Left renal cortex interstitium (tissue), 4 donors: Measurements from ENCODE around the gene BABAM1. TPM values are rescaled to one million over a fixed set of nuclear protein-coding genes. Genes with fewer than 3 reads are reported as not detected.
"Not testable (repeated sequence)": the region's sequence is repeated elsewhere in the genome, so short reads cannot be mapped to it uniquely, and the experiment has no call there.

Experiments used
- DNase-seq, 4 donors: peaks; one replicate each; pipeline ENCODE4 v3.0.0-alpha.2; 2013; ENCODE audit warnings: low read depth in 4 of 4, low spot score in 2 of 4, missing footprints in 1 of 4
- polyA plus RNA-seq, 4 donors: library from polyadenylated mRNA; unstranded; fragments of 120-200 nt; gene quantifications; one replicate each; pipeline ENCODE4 v1.2.1, GENCODE V29; 2013; ENCODE audit not compliant: insufficient read length in 4 of 4

The BABAM1 gene
- polyA plus RNA-seq, 4 donors, result 99.9 to 118 (median 108) TPM

DNA sequence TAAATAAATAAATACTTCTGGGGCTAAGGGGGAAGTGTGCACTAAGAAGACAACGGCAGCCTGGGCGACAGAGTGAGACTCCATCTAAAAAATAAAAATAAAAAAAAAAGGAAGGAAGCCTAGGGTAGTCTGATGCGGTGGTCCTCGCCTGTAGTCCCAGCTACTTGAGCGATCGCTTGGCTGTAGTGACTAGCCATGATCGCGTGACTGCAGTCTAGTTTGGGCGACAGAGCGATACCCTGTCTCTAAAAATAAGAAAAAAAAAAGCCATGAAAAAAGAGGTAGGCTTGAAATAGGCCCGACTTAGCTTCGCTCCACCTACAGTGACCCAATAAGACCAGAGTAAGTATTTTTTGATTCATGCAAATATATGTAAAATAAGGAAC is 661 bp upstream of the BABAM1 start:
- DNase-seq, result no peak

DNA sequence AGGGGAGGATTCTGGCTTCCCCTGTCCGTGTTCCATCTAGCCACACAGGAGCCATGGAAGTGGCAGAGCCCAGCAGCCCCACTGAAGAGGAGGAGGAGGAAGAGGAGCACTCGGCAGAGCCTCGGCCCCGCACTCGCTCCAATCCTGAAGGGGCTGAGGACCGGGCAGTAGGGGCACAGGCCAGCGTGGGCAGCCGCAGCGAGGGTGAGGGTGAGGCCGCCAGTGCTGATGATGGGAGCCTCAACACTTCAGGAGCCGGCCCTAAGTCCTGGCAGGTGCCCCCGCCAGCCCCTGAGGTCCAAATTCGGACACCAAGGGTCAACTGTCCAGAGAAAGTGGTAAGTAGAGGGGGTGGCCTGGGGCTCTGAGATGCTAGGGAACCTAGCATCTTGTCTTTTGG is 1.5 kb downstream of the BABAM1 start:
- no peak for DNase-seq

DNA sequence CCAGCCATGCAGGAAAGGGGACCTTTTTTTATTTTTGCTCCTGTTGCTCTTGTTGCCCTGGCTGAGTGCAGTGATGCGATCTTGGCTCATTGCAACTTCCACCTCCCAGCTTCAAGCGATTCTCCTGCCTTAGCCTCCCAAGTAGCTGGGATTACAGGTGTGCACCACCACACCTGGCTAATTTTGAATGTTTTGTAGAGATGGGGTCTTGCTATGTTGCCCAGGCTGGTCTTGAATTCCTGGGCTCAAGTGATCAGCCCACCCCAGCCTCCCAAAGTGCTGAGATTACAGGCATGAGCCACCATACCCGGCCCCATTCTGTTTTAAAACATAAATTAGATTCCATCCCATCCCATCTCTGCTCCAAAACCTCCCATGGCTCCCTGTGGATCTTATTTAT is 7.6 kb downstream of the BABAM1 start:
- DNase-seq, result not testable (repeated sequence)

- DNase-seq, result no peak
Measured at GRCh38 chr19:17275441-17276175, 8.4 kb downstream of the BABAM1 start.

DNA sequence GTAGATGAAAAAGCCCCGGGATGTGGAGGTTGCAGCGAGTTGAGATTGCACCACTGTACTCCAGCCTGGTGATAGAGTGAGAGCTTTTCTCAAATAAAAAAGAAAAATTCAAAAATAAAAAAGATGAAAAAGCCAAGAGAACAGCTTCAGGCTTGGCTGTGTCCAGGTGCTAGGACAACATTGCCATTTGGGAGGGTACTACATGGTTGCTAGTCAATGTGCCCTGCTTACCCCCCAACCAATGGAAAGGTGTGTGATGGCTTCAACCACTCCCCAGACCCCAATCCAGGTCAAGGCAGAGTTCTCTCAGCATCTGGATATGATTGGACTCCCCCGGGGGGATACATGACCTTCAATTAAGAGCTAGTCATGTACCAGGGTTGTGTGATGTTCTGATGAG is 12.2 kb downstream of the BABAM1 start:
- no peak for DNase-seq

DNA sequence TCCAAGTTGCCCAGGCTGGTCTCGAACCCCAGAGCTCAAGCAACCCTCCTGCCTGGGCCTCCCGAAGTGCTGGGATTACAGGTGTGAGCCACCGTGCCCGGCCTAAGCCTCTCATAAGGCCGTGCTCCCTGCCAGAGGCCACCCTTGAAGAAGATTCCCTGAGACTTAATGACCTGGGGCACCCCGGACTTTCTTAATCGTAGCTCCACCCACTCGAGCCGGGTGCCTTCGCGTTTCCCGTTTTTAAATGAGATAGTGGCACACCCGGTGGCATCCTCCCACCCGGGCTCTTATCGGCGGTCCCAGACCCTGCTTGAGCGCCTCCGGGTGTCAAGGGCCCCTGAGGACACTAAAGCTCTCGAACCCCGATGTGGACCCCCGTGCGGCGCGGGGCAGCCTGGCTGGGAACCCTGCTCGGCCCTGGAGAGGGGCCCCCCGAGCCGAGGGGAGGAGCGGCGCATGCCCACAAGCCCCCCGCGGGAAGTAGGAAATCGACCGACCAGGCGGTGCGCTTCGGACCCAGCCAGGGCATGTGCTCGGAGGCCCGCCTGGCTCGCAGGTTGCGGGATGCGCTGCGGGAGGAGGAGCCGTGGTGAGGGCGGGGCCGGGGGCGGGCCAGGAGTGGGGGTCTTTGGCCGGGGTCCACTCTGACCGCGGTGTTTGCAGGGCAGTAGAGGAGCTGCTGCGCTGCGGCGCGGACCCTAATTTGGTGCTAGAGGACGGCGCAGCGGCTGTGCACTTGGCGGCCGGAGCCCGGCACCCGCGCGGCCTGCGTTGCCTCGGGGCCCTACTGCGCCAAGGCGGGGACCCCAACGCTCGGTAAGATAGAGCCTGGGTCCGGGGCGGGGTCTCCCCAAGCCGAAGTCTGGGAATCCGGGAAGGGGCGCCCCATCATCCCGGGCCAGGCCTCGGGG is 14.4 kb downstream of the BABAM1 start, which contains the start of gene ANKLE1:
Gene ANKLE1, plus strand, starts transcription at position 511 of the 914 bp plus-strand sequence. Its CDS starts 20 bp downstream, at position 531.
- no peak for DNase-seq

DNA sequence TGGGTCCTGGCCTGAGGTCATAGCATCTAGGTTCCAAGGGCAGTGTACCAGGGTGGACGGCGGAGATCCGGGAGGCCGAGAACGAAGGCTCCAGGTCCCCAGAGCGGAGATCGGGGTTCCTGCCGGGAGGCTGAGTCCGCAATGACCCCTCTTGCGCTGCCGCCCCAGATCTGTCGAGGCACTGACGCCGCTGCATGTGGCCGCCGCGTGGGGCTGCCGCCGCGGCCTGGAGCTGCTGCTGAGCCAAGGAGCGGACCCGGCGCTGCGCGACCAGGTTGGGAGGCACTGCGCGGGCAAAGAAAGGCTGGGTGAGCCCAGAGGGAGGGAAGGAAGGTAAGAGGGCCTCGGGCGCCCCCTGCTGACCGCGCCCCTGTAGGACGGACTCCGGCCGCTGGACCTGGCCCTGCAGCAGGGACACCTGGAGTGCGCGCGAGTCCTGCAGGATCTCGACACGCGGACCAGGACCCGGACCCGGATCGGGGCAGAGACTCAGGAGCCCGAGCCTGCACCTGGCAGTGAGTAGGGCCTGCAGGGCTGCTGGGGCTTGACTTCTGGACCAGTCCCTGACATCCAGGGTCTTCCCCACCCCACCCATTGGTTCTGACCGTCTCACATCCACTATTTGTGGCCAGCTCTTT is 15.4 kb downstream of the BABAM1 start:
- peak in 1 of 4 donors; percentile 55 for DNase-seq

DNA sequence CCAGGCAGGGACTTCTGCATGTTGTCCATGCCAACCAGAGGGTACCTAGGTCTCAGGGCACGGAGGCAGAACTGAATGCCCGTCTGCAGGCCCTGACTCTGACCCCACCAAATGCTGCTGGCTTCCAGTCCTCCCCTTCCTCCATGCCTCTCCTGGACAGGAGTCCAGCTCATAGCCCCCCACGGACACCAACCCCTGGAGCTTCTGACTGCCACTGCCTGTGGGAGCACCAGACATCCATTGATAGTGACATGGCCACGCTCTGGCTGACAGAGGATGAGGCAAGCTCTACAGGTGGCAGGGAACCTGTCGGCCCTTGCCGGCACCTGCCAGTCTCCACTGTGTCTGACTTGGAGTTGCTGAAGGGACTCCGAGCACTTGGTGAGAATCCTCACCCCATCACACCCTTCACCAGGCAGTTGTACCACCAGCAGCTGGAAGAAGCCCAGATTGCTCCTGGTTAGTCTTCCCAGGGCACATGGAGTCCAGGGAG is 16.3 kb downstream of the BABAM1 start:
- no peak for DNase-seq

DNA sequence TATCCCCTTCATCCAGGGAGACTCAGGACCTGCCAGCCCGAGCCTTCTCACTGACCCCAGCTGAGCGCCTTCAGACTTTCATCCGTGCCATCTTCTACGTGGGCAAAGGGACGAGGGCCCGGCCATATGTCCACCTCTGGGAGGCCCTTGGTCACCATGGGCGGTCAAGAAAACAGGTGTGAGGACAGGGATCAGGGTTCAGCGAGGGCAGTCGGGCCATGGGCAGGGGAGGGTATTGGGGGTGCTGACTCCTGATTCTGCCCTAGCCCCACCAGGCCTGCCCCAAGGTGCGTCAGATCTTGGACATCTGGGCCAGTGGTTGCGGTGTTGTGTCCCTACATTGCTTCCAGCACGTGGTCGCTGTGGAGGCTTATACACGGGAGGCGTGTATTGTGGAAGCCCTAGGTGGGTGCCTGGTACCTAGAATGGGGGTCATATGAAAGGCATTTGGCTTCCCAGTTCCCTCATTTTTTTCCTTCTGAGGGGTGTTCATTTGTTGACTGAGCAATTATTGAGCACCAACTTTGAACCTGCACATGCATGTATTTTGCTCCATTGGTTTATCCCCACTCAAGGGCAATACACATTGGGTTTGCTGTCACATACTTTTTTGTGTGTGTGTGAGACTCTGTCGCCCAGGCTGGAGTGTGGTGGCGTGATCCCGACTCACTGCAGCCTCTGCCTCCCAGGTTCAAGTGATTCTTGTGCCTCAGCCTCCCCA is 18.3 kb downstream of the BABAM1 start:
- DNase-seq, result no peak

GRCh38 chr19:17286263-17286662 is 19.0 kb downstream of the BABAM1 start:
- DNase-seq, result no peak

DNA sequence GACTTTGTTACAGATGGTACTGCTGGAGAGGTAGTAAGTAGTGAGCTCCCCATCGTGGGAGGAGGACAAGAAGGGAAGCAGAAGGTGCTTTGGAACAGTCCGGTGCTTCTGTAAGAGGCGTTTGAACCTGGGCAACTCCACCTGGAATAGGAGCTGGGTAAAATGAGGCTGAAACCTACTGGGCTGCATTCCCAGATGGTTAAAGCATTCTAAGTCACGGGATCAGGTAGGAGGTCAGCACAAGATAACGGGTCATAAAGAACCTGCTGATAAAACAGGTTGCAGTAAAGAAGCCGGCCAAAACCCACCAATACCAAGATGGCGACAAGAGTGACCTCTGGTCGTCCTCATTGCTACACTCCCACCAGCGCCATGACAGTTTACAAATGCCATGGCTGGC is 19.5 kb downstream of the BABAM1 start:
- no peak for DNase-seq

- DNase-seq, result peak in 1 of 4 donors; percentile 57
Measured at GRCh38 chr19:17289489-17289888, 22.2 kb downstream of the BABAM1 start.

DNA sequence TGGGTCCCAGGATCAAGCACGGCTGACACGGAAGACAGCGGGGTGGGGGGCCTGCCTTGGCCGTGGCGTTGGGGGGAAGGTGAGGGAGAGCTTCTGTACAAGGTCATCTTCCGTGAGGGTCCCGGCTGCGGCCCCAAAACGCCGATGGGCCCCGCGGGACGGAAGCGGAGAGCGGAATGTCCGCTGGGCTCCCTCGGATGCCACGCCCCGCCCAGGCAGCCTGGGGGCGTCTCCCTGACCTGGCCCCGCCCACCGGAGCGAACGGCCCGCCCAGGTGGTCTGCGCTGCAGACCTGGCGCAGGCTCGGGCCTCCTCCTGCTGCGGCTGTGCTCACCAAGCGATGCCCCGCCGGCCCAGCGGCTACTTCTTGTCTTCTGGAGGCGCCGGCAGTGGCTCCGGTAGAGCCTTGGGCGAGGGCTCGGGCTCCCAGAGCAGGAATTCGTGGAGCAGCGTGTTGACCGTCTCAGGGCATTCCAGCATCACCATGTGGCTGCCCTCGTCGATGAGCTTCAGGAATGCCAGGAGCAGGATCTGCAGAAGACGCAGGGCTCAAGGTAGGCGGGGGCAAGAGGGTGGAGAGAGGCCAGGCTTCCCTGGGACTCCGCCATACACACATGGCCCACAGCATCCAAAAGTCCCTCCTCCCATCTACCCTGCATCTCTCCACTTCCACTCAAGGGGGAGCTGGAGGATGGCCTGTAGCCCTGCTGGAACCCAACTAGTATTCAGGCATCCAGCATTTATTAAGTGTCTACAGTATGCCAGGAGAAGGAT is 25.2 kb downstream of the BABAM1 start:
- DNase-seq, result peak in 1 of 4 donors; percentile 58

- no peak for DNase-seq
Measured at GRCh38 chr19:17293605-17294004, 26.4 kb downstream of the BABAM1 start.

- DNase-seq, result no peak
Measured at GRCh38 chr19:17294051-17294891, 27.0 kb downstream of the BABAM1 start.

- not testable (repeated sequence) for DNase-seq
Measured at GRCh38 chr19:17295551-17295950, 28.3 kb downstream of the BABAM1 start.

- no peak for DNase-seq
Measured at GRCh38 chr19:17296273-17296672, 29.0 kb downstream of the BABAM1 start.

DNA sequence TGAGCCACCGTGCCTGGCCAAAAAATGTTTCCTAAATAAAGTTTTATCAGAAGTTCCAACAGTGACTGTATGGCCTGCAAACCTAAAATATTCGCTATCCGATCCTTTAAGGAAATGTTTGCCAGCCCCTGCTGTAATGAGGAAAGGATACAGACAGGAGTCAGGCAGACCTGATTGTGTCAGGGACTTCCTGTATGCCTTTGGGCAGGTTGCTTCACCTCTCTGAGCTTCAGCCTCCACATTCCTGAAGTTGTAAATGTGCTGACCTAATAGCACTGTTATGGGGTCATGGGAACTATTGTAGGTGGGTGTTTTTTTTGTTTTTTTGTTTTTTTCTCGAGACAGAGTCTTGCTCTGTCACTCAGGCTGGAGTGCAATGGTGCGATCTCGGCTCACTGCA is 29.7 kb downstream of the BABAM1 start:
- DNase-seq, result no peak
